NOMO-1 treated with dmso at 0.1 percent for 144 hours (cell line): ENCODE data around the gene ILDR1.
"Not testable (repeated sequence)": the region's sequence is repeated elsewhere in the genome, so short reads cannot be mapped to it uniquely, and the experiment has no call there.

Experiments used
- DNase-seq: peaks from one replicate; lab custom pipeline; 2025; ENCODE audit not compliant: unreplicated experiment; lab: John Stamatoyannopoulos, UW

Gene ILDR1

DNA sequence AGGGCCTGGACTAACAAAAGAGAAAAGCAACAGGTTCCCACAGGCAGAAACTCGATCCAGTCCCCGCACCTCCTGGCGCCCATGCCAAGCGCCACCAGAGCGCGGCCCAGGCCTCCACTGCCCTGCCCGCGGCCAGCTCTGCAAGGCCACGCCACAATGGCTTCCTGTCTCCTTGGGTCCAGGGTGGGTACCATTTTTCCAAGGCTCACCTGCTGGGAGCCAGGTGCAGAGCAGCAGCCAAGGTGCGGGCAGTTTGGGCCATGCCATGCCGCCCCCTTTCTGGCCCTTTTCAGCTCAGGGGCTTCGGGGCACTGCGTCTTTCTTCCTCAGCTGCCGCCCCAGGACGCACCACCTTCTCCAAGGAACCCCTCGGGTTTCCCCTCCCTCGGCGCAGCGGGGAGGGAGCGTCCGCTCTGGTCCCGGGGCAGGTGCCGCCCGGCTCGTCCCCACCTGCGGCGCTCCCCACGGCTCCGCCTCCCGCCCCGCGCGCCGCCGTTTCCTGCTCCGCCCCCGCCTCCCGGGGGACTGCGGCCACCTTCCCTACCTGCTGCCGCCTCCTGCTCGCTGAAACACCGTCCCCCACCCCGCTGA, at the start of gene ILDR1:
Gene ILDR1 (minus strand): TSS at position 437 of the 591 bp plus-strand sequence. CDS start 170 bp downstream, at position 267.
- no peak for DNase-seq

DNA sequence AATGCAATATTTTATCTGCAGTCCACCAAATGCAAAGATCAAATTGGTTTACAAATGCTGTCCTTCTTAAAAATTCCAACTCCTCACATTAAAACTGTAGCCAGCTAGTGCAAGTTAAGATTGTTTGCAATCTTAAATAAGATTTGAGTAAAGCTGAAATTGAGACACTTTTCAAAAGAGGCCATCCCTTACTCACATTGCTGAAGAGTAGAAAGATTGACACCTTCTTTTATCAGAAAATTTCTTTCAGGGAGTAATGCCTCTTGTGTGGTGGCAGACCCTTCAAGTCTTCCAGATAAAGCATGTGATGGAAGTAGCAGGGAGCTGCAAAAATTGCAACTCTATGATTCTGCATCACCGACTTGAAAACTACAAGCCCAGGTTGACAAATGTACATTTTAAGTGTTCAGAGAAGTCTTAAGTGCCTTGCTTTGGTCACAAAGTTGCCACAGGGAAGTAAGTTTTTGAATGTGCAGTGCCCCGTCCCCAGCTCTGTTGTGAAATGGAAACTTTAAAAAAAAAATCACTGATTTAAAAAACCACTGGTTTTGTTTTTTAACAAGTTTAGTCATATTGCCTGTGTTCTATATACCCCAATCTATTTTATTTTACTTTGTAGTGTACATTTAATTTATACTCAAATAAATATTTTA, 45.7 kb upstream of the ILDR1 start:
- peak; percentile 31 for DNase-seq

DNA sequence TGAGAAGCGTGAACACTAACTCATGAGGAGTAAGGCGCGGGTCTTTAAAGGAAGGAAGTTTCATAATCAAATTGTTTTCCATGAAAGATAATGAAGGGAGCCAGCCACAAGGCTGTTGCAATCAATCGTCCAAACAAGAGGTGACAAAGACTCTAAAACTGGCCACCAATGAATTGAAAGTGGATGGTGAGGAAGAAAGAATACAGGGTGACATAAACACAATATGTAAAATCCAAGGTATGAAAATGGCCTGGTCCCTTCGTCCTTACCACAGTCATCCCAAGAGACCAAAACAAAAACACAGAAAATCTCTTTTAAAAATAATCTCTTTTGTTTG, 45.1 kb upstream of the ILDR1 start:
- DNase-seq: peak; percentile 83

DNA sequence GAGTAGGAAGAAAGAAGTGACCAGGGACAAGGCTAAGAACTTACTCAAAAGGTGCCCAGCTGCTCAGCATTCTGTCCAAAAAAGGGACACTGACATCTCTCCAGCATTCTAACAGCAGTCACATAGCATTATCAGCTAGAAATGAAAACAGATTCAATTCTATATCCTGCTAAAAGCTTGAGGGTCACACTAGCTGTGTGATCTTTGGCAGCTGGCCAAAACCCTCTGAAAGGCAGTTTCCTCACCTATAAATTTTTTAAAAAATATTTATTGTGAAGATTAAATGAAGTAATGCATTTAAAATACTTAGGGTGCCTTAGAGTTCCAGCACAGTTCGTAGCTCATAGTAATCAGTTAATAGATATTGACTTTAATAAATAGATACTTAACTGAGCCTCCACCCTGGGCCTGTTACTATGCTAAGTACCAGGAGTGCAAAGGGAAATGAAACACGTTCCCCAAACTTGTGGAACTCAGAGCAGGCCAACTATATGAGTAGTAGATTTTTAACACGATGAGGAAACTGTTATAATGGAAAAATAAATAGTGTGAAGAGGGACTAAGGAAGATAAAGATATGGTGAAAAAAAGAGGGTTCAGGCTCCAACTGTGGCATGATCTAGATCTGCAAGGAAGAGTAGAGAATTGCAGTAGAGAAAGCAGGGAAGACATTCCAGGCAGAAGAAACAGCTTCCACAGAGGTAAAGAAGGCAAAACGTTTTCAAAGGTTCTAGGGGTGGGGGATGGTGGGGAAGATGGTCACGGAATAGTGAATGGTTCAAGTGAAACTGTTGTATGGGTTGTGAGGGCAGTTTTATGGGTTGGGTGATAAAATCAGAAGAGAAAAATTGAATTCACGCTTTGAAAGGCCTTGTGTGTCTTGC, 44.5 kb upstream of the ILDR1 start:
- no peak for DNase-seq

DNA sequence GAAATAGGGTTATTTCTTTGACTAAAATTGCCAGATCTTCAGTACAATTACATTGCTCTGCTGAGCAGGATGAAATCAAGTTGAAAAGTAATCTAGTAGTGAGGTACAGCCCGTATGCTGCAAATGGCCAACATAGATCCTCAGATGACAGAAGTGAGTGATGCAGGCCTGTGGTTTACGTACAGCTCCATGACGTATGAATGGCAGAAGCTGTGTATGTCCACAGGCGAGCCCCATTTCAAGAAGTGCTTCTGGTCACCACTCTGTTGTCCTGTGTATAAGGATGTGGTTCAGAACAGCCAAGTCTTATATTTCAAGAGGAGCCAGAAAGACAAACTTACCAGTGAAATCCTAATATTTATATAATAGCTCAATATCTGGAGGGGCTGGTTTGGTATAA, 42.3 kb upstream of the ILDR1 start:
- DNase-seq: no peak

DNA sequence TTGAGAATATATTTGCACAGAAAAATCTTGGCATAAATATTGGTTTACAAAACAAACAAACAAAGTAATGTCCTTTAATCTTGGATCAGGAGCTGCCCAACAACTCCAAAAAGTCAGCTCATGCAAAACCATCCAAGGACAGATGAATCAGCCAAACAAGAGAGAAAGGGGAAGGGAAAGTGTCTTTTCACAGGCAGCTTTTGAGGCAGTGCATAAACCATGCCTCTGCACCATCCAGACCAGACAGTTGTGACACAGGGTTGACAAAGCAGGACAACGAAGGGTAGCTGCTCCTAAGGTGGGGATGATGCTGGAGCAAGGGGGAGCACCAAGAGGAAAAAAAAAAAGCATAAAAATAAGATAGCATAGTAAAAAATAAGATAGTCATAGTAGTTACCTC, 41.9 kb upstream of the ILDR1 start:
- DNase-seq: peak; percentile 70

DNA sequence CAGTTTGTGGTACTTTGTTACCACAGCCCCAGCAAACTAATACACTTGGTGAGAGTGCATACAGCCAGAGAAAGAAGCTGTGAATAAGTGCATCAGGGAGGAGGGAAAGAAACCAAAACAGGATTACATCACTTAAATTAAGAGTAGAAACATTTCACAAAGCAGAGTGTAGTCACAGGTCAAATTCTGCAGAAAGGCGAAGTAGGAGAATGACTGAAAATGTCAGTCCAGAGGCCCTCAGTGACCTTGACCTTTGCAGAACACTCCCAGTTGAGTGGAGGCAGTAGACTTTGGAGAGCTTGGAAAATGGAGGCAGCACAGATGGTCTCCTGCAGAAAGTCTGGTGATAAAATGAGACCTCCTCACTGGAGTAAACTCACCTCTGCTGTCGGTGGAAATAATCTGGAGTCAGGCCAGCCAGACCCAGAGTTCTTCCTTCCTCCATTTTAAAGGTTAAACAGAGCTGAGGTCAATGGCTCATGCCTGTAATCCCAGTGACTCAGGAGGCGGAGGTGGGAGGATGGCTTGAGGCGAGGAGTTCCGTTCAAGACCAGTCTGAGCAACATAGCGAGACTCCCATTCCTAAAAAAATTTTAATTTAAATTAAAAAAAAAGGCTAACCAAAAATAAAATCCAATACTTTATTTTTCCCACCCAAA, 38.1 kb upstream of the ILDR1 start:
- no peak for DNase-seq

DNA sequence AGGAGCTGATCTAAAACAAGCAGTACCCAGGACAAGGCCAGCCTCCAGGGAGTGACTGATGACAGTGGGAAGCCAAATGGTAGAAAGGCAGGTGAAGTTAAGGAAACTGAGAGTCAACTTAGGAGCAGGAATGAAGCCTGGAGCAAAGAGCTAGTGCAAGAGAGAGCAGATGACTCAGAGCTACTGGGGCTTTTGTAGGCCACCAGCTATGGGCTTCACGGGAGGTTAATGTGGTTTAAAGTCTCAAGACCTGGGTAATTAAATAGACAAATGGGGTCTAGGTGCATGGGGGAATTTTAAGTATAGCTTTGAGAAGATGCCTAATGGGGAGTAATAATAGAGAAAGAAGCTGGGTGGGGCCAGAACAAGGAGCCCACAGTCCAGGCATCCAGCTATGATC, 36.2 kb upstream of the ILDR1 start:
- DNase-seq: no peak

DNA sequence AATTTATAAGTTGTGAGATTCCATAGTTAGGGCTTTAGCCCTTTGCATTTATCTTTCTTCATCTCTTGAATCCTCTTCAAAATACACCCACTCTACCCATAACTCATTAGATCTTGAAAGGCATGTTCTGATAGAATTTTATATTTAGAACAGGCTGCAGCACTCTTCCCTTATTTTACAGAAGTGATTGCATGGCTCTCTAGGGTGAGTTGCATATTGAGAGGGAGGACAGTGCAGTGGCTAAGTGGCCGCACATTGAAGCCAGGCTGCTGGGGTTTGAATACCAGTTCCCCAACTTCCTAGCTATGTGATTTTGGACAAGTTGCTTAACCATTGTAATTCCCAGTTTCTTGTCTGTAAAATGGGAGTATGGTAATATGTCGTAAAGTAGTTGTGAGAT, 35.6 kb upstream of the ILDR1 start:
- no peak for DNase-seq

DNA sequence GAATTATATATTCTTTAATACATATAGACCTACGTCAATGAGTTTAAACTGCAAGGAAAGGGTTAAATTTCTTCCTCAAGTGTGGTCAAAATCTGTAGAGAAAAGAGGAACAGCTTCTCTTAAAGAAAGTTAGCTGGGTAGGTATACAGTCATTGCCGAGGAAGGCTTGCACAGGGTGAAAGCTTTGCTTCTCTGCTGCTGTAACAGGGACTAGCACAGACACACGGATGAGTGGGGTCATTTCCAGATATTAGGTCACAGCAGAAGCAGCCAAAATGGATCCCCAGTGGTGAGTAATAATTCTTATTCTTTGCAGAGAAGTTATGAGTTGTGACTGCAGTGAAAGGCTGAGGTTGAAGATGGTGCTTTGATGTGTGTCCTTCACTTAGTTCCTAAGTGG, 33.2 kb upstream of the ILDR1 start, which contains the start of gene CD86:
Gene CD86 (plus strand): TSS at position 148 of the 400 bp plus-strand sequence. CDS start 128 bp downstream, at position 276.
- peak; percentile 83 for DNase-seq

DNA sequence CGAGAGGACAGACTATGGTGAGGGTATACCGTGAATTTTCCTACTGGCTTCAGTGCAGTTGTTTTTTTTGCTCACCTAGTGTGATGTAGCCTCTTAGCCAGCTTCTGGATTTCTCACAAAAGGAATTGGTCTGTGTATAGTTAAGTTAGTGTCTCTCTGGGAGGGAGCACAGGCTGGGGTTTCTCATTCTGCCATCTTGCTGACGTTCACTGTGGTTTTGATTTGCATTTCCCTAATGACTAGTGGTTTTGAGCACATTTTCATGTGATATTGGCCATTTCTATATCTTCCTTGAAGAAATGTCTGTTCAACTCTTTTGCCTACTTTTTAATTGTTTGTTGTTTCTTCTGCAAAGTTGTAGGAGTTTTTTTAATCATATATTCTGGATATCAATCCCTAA, 30.9 kb upstream of the ILDR1 start:
- no peak for DNase-seq

DNA sequence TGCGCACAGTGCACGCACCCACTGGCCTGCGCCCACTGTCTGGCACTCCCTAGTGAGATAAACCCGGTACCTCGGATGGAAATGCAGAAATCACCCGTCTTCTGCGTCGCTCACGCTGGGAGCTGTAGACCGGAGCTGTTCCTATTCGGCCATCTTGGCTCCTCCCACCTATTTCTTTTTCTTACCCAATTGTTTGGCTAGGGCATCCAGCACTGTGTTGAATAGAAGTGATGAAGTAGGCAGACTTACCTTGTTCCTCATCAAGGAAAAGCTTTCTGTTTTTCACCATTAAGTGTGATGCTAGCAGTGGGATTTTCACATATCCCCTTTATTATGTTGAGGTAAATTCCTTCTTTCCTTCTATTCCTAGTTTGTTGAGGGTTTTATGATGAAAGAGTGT, 25.7 kb upstream of the ILDR1 start:
- not testable (repeated sequence) for DNase-seq

DNA sequence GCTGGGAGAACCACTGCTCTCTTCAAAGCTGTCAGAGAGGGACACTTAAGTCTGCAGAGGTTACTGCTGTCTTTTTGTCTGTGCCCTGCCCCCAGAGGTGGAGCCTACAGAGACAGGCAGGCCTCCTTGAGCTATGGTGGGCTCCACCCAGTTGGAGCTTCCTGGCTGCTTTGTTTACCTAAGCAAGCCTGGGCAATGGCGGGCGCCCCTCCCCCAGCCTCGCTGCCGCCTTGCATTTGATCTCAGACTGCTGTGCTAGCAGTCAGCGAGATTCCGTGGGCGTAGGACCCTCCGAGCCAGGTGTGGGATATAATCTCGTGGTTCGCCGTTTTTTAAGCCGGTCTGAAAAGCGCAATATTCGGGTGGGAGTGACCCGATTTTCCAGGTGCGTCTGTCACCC, 25.2 kb upstream of the ILDR1 start:
- not testable (repeated sequence) for DNase-seq

DNA sequence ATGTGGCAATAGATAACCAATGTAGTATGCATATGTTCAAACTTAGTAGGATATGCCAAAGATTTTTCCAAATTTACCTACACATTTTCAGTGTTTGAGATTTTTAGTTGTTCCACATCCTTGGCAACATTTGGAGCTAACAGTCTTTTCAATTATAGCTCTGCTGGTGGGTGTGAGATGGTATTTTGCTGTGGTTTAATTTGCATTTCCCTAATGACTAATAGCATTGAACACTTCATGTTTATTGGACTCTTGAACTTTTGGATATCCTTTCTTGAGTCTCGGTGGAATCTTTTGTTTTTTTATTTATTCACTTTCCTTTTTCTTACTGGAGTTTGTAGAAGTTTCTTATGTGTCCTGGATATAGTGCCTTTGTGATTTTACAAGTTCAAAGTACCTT, 11.0 kb upstream of the ILDR1 start:
- no peak for DNase-seq

DNA sequence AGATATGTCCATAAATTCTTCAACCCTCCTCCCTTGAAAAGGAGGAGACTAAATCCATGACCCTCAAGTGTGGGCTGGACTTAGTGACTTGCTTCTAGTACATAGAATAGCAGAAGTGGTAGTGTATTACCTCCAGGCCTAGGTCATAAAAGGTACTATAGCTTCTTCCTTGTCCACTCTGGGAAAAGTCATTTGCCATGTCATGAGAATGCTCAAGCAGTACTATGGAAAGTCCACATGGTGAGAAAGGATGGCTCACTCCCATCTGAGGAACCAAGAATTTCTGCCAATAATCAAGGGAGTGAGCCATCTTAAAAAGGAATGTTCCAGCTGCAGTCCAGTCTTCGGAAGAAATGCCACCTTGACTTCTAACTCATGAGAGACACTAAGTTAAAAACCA, 10.5 kb upstream of the ILDR1 start:
- no peak for DNase-seq

DNA sequence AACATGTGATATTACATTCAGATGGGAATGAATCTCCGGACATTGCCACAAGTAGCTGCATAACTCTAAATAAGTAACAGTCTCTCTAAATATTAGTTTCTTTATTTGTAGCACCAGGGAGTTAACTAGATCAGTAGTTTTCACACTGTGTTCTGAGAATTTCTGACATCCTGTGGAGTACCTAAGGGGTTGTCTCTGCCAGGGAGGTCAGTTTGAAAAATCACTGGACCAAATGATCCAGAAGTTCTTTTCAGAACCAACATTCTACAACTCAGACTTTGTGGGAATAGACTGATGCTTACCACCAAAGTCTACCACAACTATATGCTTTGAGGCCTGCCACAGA, 9.0 kb upstream of the ILDR1 start:
- DNase-seq: no peak

DNA sequence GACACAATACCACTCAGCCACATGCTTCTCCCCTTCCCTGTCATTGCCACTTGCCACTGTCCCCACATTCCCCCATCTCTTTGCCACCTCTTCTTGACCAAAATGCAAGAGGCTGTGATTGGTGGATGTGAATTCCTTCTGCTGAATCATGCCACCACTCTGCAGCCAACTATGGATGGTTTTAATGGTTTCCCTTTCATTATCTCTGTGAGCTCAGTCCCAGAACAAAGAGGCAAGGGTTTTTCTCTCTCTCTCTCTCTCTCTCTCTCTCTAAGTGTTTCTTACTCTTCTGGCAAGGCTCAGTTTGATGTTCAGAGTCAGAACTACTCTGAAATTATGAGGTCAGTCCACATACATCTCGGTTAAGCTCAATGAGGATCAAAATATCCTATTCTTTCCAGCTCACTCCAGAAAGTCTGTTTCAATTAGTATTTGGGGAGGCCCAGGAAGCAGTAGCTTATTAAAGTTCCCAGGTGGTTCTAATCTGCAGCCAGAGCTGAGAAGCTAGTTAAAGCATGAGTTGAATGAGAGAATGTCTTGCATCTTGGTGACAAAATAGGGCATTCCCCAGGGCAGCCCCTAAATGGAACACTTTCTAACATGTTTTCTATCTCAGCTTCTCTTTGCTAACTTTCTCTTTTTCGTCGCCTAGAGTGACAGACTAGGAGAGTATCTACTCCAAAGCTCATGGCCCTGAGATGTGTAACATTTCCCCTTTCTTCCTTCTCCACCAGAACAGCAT, 8.5 kb upstream of the ILDR1 start:
- DNase-seq: no peak

DNA sequence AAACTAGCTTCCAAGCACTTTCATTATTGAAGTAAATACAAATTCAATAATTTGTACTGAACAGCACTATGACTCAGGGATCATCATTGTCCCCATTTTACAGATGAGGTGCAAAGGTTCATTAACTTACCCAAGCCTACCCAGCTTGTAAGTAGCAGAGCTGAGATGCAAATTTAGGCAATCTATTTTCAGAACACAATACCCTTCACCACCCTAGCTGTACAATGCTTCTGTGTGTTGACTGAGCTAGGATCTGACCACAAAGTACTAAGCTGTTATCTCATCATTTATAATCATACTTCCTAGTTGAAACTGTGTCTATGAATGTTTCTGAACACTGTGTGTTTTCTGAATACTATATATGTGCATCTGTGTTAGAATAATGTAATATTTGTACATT, 3.2 kb upstream of the ILDR1 start:
- DNase-seq: no peak

DNA sequence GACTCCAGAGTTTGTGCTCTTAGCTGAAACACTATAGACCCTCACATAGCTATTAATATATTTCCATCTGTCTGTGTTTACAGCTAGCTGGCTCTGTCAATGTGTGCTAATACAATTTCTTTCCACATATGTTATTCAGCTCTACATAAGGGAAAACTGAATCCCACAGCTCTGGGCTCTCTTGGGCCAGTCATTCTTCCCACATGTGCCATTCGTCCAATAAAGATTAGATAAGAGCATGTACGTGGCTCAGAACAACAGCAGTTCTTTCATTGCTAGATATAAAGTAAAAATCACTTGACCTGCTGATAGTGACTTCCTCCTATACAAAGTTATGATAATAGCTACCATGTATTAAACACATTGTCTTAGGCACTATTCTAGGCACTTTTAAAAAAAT, 2.8 kb upstream of the ILDR1 start:
- DNase-seq: no peak

DNA sequence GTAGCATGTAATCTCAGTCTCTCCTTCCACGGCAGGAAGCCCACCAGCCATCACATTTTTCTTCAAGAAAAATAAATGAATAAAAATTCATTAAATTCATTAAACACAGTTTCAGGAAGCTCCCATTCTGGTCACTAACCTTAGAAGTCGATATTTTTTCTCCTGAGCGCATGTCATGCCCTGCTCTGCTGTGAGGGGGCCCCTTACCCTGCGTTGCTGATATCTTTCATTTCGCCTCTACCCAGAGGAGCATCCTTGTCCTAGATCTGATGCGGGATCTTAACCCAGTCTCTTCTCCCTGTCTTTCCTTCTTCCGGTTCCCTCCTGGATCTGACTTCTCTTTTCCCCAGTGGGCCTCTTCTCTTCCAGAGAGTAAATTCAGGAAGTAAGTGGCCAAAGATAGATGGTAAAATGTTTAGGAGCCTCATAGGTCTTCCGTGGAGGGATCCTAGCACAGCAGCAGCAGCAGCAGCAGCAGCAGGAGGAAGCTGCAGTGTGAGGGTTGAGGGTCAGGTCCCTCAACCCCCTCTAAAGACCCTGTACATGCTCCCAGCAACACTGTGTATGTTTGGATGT, 1.4 kb upstream of the ILDR1 start:
- DNase-seq: no peak

DNA sequence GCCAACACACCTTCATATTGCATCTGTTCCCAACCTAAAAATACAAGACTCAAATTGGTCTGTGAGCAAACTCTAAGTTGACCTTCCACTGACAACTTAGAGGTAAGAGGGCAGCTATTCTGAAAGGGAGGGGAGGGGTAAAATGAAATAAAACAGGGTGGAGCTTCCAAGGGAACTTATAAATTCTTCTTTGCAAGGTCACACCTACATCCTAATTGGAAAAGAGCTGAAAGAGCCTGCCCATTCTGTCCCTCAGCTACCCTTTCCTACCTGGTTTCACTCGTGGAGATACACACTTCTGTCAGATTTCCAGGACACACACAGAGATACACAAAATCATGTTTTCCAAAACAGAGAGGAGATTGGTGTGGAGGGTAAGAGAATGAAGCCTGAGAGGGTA, 1.0 kb downstream of the ILDR1 start:
- no peak for DNase-seq
